ENCODE data around the gene ARPC2. TPM values are rescaled to one million over a fixed set of nuclear protein-coding genes. Genes with fewer than 3 reads are reported as not detected.

The ARPC2 gene
- total RNA-seq, 1 donor from 2014 or later: 639 TPM

Other genes starting within 250 kb of the ARPC2 start
- 0.46 and 0.91 TPM in 2 replicates for gene TNS1, start 214.2 kb upstream of the ARPC2 start, total RNA-seq
- gene RUFY4, start 147.9 kb upstream of the ARPC2 start, total RNA-seq: 0.39 TPM in 1 of 2 replicates, not detected in the other
- gene CXCR2, start 91.2 kb upstream of the ARPC2 start, total RNA-seq: 0.09 TPM in 1 of 2 replicates, not detected in the other
- not detected in 2 replicates for gene CXCR1, start 50.2 kb upstream of the ARPC2 start, total RNA-seq
- gene GPBAR1, start 43.8 kb downstream of the ARPC2 start, total RNA-seq: 0.41 and 0.87 TPM in 2 replicates
- 82.4 and 82.9 TPM in 2 replicates for gene AAMP, start 52.9 kb downstream of the ARPC2 start, total RNA-seq
- 19.9 and 20.8 TPM in 2 replicates for gene PNKD, start 53.3 kb downstream of the ARPC2 start, total RNA-seq
- 69.6 and 73.7 TPM in 2 replicates for gene TMBIM1, start 75.3 kb downstream of the ARPC2 start, total RNA-seq
- gene CATIP, start 139.7 kb downstream of the ARPC2 start, total RNA-seq: not detected in 2 replicates
- gene SLC11A1, start 165.1 kb downstream of the ARPC2 start, total RNA-seq: 0.18 and 0.21 TPM in 2 replicates
- gene CTDSP1, start 182.7 kb downstream of the ARPC2 start, total RNA-seq: 114 and 115 TPM in 2 replicates
- gene VIL1, start 201.9 kb downstream of the ARPC2 start, total RNA-seq: not detected in 2 replicates